Right lung (tissue), 5 donors: ENCODE results near the gene ANK3. TPM values are rescaled to one million over a fixed set of nuclear protein-coding genes. Genes with fewer than 3 reads are reported as not detected.
"Not testable (repeated sequence)": the region's sequence is repeated elsewhere in the genome, so short reads cannot be mapped to it uniquely, and the experiment has no call there.

Experiments used
- DNase-seq, 2 donors: peaks; one replicate each; pipeline ENCODE4 v3.0.0-alpha.2; 2013
- polyA plus RNA-seq, 5 donors: library from polyadenylated mRNA; unstranded; fragments of 120-200 nt; gene quantifications; one replicate each; pipeline versions ENCODE4 v1.2.1 to v1.2.3, GENCODE V29; 2013; ENCODE audit warnings: inconsistent platforms in 1 of 5, low replicate concordance in 1 of 5; ENCODE audit not compliant: insufficient read length in 5 of 5, insufficient read depth in 1 of 5

Gene ANK3
- polyA plus RNA-seq, 5 donors = 18.1 to 35.4 (median 30.9) TPM

DNA sequence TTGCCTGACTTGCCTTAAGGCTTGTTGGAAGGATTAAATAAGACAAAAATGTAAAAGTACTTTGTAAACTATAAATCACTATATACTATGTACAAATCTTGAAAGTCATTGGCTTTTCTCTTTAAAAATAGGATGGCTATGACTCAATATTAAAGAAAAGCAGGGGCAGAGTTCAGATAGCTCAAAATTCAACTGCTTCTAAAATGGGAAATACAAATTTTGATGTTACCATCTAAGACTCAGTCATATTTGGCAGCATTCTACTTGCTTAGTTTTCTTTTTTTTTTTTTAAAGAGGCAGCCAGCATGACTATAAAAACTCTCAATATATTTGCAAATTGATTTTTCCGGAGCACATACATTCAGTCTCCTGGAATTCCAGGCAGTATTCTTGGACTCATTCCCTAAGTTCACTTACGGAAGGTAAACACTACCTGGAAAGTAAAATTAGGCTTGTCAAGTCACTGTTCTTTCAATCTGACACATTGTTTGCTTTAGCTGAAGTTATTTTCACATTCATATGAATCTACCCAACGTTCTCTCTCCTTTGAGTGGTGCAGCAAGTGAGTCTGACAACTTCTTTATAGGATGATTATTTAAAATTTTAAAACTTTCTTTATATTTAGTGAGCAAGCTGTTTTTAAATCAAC is 349.5 kb downstream of the ANK3 start:
- DNase-seq = no peak

DNA sequence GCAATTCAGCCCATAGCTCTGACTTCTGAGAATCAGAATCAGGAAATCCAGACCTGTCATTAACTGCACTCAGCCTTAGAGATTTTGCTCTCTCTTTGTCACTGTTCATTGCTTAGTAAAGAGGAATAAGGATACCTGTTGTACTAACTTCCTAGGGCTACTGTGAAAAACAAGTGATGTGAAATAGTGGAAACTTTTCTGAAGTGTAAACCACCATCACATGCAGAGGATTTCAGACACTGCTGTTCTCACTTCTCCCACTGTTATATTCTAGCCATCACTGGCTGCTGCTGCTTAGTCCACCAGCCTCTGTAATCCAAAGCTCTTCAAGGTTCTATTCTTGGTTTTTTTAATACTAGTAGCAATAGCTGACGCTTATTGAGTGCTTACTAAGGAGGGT is 353.7 kb downstream of the ANK3 start:
- no peak for DNase-seq

DNA sequence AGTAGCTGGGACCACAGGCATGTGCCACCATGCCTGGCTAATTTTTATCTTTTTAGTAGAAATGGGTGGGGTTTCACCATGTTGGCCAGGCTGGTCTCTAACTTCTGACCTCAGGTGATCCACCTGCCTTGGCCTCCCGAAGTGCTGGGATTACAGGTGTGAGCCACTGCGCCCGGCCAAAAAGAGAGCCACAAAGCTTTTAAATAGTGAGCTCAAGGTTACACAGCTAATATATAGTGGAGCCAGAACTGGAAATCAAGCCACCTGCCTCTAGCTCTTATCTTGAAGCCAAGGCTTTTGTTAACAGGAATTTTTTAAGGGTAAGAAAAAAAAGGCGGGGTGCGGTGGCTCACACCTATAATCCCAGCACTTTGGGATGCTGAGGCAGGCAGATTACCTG is 354.3 kb downstream of the ANK3 start:
- not testable (repeated sequence) for DNase-seq

DNA sequence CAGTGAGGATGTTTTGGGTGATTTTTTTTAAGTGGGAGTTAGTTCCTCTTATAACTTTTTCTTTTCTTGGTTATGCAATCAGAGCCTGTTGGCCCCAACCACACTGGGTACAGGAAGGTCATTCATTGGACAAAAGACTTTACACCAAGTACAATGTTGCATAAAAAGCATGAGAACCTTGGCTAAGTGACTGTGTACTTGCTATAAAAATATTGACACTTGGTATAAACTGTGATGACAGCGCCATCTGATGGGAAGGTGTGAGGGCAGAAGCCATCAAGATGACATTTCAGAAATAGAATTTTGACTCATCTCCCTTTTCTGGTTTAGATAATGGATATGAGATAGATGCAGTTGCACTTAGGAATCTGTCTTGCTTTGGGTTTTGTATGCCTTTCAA is 357.0 kb downstream of the ANK3 start:
- no peak for DNase-seq

DNA sequence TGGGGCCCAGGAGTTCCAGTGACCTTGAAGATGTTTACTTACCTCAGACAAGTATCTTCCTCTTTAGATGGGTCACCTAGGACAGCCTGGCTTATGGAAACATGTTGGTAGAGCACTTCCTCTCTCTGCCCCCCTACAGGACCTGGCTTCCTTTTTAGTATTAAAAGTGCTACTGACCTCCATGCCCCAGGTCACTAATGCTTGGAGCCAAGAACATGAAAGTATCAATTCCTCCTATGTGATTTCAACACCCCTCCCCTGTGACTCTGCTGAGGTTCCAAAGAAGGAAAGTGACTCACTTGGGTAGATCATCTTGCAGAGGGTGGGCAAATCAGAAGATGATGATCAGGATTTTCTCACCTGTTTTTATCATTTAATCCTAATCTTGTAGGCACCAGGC is 358.0 kb downstream of the ANK3 start:
- DNase-seq = no peak

DNA sequence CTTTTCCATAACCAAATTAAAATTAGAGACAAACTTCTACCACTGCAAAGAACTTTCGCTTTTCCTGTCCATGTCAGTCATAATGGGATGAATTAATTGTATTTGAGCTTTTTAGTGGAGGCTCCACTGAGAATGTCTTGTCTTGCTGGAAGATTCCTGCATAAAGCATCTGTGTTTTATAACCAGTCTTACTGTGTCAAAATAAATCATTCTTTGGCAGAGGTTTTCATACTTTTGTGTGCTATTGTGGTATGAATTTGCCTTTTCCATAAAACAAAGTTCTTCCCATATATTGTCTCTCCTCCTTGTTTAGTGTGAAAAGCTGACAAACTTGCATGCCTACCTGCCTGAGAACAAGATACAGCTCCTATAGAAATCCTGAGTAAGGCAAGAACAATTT is 358.5 kb downstream of the ANK3 start:
- DNase-seq = no peak

DNA sequence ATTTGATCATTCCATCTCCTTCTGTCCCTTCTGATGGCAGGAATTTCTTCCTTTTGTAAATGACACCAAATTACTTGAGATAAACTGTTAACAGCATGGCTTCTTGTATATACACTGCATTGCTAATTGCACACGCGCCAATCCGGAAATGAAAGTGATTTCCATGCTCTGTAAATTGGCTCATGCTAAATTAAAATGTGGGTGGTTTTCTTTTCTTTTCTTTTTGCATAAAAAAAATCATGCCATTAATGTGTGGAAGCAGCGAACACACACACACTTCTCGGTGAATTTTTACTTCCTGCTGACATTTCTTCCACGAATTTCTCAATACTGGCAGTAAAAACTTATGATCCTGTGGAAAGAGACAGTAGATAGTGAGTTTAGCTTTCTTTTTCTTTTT is 360.2 kb downstream of the ANK3 start:
- no peak for DNase-seq

DNA sequence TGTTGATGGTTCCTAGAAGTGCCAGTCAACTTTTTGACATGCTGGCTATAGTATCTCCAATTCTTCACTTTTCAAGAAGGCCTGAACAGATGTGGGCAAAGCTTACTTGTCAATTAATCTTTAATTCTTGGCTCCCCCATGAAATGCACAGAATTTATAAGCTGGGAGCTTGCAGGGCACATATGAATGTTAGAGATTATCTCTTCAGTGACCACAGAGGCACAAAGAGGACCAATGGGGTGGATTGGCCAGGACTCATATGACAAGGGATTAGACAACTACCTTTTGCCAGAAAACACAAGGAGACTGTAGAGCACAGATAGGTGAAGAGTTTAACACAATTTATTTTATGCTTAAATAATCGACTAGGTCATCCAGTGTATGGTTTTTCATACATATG is 361.6 kb downstream of the ANK3 start:
- no peak for DNase-seq

DNA sequence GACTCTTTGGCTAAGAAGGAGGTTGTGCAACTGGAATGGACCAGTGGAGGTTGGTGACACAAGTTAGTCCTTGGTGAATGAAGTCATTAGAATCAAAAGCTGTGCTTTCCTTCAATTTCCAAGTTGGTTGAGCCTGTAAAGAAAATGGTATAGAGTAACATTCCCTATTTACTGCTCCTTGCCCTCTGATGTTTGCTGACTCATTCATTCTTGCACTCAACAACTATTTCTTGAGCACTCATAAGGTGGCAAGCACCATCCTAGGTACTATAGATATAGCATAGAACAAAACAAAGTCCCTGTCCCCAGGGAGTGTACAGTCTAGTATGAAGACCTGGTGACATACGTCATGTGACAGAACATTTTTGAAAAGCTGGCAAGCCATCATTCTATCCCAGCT is 364.4 kb downstream of the ANK3 start:
- no peak for DNase-seq

DNA sequence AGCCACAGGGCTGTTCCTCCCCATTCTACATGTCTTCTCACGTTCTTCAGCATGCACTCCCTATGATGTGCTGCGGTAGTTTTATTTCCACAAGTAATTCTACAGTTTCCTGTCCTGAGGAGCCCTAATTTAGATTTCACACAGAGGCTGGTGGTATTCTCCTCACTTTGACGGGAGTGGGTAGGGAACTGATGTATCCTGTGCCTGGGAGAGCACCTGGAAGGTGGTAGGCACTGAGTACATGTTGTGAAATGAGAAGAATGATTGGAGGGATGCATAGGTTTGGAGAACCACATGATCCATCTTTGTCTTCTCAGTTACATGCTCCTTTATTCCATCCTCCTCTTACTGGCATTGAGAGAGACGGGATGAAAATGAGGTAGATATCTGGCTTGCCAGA is 365.2 kb downstream of the ANK3 start:
- no peak for DNase-seq

DNA sequence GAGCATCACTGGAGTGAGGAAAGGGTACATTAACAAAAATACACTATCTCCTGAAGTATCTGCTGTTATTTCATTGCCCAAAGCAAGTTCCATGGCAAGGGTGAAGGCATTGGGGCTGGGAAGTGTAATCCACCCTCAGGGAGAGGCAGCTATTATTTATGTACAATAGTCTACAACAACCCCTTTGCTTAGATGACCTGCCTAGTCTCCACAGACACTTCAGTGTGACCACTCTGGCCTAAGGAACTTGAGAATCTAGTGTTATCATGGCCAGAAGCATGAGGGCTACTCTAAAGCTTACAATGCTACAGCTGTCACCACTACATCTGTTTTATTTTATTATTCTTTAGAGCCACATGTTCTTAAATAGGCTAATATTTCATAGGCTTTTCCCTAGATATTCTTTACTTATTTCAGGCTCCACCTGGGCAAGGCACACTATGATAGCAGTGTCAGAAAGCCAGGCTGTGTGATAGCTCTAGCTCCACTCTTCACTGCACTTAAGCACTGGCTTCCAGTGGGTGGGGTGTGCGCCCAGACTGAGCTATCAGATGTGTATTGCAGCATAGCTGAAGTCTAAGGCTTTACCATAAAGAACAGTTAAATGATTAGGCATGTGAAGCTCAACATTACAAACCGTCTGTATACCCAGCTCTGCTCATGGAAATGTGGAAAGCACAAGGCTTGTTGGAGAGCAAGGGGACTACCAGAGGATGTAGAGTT is 366.4 kb downstream of the ANK3 start:
- DNase-seq = no peak

DNA sequence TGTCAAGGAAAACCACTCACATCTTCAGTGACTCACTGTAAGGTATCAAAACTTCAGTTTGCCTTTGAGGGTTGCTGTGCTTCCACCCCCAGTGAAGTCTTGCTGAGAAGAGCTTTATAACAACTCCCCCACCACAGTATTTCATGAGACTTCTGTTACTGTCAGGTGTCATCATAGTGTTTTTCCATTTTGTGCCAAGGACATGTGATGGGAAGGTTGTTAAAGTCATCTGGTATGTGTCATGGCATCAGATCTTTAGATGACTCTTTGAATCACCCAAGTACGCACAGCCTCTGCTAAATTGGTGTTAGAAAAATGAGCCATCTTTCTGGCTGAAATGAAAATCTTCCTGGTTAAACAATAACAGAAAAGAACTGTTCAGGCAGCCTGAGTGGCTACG is 368.3 kb downstream of the ANK3 start:
- no peak for DNase-seq

DNA sequence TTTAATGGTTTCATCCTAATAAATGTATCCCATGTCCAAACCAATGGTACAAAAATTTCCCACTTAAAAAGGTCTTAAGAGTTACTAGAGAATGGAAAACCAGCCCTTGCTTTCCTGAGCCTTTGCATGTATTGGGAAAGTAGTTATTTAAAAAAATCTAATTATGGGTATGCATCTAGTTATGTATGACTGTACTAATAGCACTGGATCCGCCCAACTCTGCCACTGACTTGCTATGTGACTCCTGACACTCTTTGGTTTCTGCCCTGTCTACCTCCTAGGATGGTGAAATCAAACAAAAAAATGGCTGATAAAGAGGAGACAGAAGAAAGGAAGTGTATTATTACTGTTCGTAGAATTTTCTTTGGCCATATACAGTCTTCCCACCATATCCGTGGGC is 372.9 kb downstream of the ANK3 start:
- no peak for DNase-seq

DNA sequence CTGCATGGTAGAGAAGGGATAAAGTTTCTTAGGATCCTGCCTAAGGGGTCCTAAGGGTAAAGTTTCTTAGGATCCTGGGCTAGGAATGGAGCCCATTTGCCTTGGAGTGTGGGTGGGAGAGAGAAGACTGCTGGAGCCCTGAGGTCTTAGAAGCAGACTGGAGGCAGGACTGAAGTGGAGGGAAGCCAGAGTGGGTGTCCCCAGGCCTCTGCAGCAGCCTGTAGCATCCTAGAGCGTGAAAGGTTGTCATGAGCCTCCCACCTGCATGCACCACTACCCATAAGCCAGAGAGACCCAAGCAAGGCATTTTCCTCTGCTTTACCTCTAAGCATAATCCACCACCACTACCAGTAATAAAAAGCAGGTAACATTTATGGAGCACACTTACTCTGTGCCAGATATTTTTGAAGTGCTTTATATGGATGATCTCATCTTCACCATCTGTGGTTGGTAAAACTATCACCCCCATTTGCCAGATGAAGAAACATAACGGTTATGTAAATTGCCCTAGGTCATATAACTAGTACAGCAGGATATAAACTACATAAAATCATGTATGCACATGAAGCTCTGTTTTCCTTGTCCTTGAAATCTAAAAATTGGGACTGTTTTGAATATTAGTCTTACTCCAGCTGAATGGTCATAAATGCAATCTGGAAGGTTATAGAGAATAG is 379.8 kb downstream of the ANK3 start:
- no peak for DNase-seq

DNA sequence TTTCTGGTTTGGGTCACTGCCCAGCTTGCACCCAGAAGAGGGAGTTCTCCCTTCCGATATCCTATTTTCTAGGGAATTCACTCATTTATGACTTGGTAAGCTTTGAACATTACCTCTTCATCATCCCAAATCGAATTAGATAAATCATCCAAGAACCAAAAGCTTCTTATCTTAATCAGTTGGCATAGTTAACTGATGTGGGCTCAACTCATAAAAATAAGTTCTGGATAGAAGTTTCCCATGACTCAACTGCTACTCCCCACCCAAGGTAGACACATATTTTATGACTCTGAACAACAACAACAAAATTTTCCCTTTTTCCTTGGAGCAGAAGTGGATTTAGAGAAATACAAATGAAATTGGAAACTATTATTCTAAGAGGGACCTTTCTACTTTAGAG is 380.4 kb downstream of the ANK3 start:
- no peak for DNase-seq

DNA sequence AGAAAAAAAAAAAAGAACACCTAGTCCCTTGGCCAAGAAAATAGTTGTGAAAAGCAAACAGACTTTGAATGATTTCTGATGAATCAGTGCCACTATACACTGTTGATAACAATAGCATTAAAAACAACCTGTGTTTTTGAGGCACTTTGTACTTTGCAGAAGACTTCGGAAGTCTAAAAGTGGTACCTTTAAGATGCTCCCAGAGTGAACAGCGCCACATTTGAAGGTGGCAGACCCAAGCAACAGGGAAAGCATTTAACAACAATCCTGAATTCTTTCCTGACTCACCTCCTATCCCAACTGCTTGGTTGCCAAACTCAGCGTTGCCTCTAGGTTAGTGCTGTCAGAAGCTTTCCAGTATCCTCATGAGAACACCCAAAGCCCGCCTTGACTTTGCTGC is 380.9 kb downstream of the ANK3 start:
- no peak for DNase-seq

DNA sequence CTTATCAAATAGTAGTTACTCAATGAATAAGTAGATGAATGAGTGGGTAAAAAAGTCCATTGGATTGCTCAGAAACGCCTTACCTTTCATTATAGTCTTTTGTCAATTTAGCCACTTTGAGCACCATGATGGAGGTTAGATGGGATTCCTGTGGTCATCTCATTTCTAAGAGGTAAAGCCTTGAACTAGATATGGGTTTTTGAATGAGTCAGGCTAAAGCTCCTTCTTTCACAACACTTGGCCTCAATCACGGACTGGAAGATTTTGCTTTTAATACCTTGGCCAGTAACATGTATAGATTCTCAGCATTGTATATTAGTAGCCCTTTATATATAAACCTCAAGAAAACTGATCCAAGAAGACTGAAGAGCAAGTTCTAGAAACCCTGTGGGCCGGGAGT is 383.6 kb downstream of the ANK3 start:
- no peak for DNase-seq

DNA sequence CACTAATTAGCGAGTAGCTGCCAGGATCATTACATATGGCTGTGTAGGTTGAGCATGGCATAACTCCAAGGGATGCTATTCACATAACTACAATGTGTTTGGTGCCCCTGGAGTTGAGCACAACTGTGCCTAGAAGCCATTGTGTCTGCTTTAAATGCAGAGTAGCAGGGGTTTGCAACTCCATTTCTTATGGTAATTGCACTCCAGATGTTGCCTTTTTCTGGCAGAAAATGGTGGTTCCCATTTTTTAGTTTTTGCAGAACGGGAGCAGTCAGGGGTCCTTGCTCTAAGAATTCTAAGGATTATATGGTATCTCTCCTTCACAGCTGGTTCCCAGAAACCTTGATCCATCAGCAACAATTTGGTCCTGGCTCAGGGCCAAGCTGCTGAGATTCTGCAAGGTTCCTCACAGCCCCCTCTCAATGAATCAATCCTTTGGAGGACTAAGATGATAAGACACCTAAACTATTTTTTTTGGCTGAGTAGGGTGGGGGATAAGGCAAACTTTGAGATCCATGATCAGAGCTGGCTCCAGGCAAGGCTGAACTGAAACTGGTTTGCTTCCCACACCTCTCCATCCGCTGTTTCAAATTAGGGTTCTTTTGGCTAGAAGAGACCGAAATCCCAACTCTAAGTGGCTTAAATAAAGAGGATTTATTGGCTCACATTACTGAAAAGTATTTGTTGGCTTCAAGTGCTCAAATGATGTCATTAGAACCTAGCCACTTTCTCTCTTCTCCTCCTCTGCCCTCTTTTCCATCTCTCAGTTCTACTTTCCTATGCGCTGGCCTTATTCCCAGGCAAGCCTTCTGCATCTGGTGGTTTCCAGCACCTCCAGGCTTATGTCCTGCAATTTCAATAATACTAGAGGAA is 385.8 kb downstream of the ANK3 start:
- no peak for DNase-seq

DNA sequence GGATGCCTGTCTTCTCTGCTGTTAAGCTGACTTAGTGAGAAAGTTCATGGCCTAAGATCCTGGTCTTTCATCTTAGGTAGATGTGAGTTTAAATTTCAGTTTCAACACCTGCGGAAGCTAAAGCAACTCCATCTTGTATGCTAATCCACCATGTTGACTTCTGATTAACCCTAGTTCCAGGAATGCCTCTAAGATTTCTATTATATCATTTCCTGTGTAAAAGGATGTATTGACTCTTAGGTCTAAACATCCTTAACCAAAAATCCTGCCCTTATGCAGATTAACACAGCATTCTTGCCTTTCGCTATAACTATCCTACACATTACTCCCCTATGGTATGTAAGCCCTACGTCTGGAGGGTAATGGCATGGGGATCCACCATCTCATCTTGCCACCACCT is 388.9 kb downstream of the ANK3 start:
- DNase-seq = no peak

DNA sequence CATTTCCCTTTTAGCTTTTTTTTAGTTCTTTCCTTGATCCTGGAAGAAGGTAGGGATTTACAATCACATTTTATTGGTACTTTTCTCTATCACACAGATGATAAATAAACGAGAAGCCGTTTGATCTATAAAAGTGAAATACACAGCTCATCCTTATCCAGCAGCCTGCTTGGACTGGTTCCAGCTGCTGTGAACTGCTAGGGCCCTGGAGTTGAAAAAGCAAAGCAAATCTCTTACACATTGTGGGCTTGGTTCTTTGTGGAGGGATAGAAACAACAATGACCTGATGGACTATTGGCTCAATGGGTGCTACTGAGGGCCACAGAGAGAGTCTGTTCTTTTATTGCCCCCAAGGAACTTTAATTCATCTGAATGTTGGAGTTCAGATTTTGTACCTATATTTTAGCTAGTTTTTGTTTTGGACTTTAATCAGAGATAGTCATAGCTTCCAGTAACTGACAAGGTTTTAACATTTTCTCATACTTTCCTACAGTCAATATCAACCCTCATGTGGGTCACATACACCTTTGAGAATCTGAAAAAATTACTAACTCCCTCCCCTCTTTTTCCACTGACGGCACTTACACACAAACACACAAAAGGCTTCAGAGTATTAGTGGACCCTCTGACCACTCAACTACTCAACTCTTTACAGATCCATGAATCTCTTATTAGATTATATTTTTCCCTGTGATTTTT is 391.7 kb downstream of the ANK3 start:
- no peak for DNase-seq

DNA sequence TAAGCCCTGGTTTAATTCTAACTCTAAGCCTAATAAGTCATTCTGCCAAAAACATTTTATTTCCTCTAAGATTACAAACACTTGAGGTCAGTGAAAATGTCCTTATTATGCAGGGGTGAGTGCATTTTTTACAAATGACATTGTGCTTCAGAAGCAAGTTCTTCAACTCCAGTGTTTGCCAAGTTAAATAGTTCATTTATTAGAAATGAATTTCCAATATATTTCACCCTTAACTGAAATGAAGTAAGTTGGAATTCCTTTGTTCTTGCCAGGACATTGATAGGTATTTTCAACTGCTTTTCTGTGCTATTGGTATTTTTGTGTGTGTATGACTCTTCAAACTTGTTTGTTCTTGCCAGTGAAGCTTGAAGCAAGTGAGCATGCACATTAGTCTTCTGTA is 393.8 kb downstream of the ANK3 start:
- DNase-seq = peak; percentile 12 to 17

DNA sequence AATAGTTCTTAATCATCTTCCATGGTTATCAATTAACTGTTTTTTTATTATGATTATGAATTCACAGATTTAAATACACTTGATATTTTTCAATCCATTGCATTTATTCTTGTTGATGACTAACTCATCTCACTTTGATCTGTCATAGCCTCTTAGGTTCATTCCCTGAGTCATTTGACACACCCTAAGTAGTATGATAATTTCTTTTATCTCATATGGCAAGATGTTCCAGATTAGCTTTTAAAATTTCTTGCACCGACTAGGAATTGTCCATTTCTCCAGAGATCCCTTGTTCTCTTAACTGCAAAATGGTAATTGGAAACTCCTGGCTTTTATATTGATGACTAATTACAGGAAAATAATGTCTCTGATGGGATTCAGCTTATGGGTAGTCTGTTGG is 395.7 kb downstream of the ANK3 start:
- DNase-seq = no peak
